ENCODE results near the gene RAB3IP. TPM values are rescaled to one million over a fixed set of nuclear protein-coding genes. Genes with fewer than 3 reads are reported as not detected.
"Not testable (repeated sequence)": the region's sequence is repeated elsewhere in the genome, so short reads cannot be mapped to it uniquely, and the experiment has no call there.

RAB3IP gene
- total RNA-seq, 2 experiments from 2014 or later = 27.0 to 27.2 TPM

DNA sequence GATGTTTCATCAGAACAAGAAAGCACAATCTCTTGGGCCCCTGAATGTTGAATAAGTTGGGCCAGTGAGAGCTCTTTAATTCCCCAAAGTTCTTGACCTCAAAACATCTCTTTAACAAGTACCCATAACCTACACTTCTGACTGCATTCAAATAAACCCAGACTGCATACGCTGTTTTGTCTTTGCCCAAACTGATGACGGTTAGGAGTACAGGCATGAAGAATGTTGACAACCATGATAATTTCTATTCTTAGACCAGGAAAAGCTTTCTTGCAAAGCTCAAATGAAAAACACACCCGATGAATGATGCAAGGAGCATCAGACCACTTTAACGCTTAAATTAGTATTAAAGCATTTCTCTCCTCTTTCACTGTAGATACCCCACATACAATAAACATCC, 11.7 kb upstream of the RAB3IP start:
- Mint-ChIP-seq H3K9me3 (no peaks in the 10 kb centered on the region), H3K27me3 (peaks cover 20% of the 10 kb centered on the region), H3K36me3 (no peaks in the 10 kb centered on the region), H3K27ac (no peak overlapping the region), H3K4me3 (no peak overlapping the region), H3K4me1 (no peaks in the 10 kb centered on the region)
- DNase-seq (no peak), ATAC-seq (ENCODE audit: low read depth) (no peak)
- POLR2A ChIA-PET = no interaction called here

DNA sequence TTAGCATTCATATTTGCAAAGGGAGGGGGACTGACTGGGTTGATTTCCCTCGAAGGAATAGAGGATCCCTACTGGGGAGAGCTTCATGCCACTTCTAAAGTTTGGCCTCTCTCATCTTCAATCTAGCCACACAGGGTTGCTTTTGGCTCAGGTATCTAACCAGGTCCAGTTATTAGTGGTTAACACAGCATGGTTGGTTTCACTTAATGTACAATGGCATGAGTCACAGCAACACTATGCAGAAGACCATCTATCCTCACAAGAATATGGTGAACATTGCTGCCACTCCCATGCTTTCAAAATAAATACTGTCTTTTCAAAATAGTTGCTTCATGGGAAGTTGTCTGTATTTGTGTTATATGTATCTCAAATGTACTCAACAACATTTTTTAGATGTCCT, 6.6 kb upstream of the RAB3IP start:
- Mint-ChIP-seq H3K4me3 (no peak overlapping the region), H3K27me3 (peaks cover 30% of the 10 kb centered on the region), H3K27ac (no peak overlapping the region), H3K36me3 (no peaks in the 10 kb centered on the region), H3K9me3 (no peaks in the 10 kb centered on the region), H3K4me1 (no peaks in the 10 kb centered on the region)
- POLR2A ChIA-PET = no interaction called here
- ATAC-seq (ENCODE audit: low read depth) (no peak), DNase-seq (no peak)

DNA sequence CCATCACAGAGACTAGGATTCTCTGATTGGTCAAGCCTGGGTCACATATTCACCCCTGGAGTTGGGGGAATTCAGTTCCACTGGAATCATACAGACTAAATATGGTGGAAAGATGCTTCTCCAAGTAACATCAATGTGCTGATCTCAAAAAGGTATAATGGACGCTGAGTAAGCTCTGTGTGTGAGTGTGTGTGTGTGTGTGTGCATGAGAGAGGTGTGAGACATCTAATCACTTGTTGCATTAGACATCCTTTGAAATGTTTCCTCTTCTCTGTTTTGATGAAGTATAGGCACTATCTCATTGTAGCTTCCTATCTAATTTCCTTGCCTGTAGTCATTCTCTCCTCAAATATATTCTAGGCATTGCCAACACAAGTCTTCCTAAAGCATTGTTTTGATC, 5.0 kb upstream of the RAB3IP start:
- H3K27ac Mint-ChIP-seq = no peak overlapping the region
- H3K4me3 Mint-ChIP-seq = no peak overlapping the region
- H3K27me3 Mint-ChIP-seq = peaks cover 34% of the 10 kb centered on the region
- no peak for ATAC-seq (ENCODE audit: low read depth)
- H3K4me1 Mint-ChIP-seq = peaks cover 6% of the 10 kb centered on the region
- DNase-seq = no peak
- POLR2A ChIA-PET = interaction anchor here (0.5 kb wide), 1 partner anchor 25 kb away, joined by 3 read pairs; no protein-coding TSS in a partner anchor
- H3K36me3 Mint-ChIP-seq = no peaks in the 10 kb centered on the region
- no peaks in the 10 kb centered on the region for H3K9me3 Mint-ChIP-seq

DNA sequence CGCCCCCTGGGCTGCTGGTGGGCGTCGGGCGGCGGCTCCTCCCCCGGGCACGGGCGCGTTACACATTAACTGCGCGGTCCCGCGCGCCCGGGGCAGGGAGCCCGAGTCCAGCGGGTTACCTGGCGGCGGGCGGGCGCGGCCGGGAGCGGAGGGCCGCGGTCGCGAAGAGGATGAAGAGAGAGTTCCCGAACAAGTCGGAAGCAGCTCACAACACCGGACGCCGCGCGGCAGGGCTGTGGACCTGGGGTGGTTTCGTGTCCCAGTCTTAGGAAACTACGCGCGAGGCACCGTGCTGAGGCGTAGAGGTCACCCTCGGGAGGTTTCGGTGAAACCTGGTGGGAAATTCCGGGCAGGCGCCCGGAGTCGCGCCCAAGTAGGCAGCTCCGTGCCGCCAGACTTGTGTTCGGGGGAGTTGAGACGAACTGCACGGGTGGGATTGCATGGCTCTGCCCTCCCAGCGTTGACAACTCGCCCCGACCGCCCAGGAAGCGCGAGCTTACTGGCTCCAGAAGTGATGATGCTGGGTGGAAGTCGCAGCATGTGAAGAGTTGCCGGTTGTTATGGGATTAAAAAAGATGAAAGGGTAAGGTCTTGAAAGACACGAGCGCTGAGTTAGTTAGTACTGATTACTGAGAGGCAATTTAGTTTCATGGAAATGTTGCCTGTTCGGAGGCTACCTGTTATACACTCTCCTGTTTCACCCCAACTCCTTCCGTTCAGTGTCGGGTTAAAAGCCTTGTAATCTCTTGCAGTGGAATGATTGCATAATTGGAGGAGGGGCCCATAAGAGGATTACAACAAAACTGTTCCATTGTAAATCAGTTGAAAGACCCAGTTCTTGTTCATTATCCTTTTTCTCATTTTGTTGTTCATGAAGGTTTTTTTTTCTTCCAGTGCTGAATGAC, 879 bp downstream of the RAB3IP start:
- ATAC-seq (ENCODE audit: low read depth) = peak; percentile 42
- Mint-ChIP-seq H3K4me3 (peak overlapping the region; percentile 81), H3K9me3 (no peaks in the 10 kb centered on the region), H3K4me1 (peaks cover 24% of the 10 kb centered on the region), H3K27ac (peak overlapping the region; percentile 65), H3K36me3 (no peaks in the 10 kb centered on the region), H3K27me3 (peaks cover 13% of the 10 kb centered on the region)
- peak; percentile 71 for DNase-seq
- POLR2A ChIA-PET = interaction anchor here (1.0 to 1.2 kb wide), 3 partner anchors 10 to 379 kb away, joined by 3 read pairs; no protein-coding TSS in a partner anchor

DNA sequence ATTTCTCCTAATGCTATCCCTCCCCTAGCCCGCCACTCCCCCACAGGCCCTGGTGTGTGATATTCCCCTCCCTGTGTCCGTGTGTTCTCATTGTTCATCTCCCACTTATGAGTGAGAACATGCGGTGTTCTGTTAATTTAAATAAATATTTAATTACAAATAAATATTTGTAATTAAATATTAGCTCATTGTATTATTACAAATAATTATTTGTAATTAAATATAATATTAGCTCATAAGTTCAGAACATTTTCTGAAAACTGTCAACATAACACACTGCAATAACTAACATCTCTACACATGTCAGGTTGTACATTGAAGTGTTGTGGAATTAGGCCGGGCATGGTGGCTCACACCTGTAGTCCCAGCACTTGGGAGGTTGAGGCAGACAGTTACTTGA, 5.4 kb downstream of the RAB3IP start:
- H3K27ac Mint-ChIP-seq = no peak overlapping the region
- POLR2A ChIA-PET = no interaction called here
- H3K4me1 Mint-ChIP-seq = peaks cover 18% of the 10 kb centered on the region

DNA sequence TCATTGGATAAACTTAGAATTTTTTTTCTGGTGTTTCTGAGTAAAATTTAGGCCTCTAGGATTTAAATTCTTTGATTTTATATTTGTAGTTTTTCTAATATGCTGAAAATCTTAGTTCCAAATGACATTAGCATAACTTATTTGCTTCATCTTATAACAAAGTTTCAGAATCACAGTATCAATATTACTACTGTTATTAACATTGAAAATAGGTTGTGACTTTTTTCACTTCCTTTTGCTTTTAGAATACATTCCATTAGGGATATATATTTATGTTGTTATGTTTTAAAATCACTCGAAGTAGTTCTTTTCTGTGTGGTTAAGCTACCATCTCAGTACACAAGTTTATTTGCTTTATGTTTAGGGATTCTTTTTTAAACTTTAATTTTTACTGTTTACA, 12.8 kb downstream of the RAB3IP start:
- H3K27ac Mint-ChIP-seq = no peak overlapping the region
- H3K4me3 Mint-ChIP-seq = no peak overlapping the region
- POLR2A ChIA-PET = no interaction called here
- ATAC-seq (ENCODE audit: low read depth) (no peak), DNase-seq (no peak)
- H3K36me3 Mint-ChIP-seq = peaks cover 15% of the 10 kb centered on the region
- no peaks in the 10 kb centered on the region for H3K27me3 Mint-ChIP-seq
- H3K9me3 Mint-ChIP-seq = peaks cover 3% of the 10 kb centered on the region
- H3K4me1 Mint-ChIP-seq = peaks cover 3% of the 10 kb centered on the region

More for the DNA sequence above, 5.4 kb downstream of the RAB3IP start:
- Mint-ChIP-seq H3K36me3 (no peaks in the 10 kb centered on the region), H3K4me3 (no peak overlapping the region), H3K27me3 (no peaks in the 10 kb centered on the region), H3K9me3 (no peaks in the 10 kb centered on the region)
- ATAC-seq (ENCODE audit: low read depth) = no peak
- DNase-seq = no peak

DNA sequence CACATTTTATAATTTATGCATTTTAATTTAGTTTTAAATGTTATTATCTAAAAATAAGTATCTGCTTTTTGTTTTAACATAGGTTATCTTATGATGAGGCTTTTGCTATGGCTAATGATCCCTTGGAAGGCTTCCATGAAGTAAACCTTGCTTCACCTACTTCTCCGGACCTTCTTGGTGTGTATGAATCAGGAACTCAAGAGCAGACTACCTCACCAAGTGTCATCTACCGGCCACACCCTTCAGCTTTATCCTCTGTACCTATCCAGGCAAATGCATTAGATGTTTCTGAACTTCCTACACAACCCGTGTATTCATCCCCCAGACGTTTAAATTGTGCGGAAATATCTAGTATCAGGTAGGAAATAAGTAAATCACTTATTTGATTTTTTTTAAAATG, 16.6 kb downstream of the RAB3IP start:
- no peak overlapping the region for H3K27ac Mint-ChIP-seq
- DNase-seq (no peak), ATAC-seq (ENCODE audit: low read depth) (no peak)
- no peak overlapping the region for H3K4me3 Mint-ChIP-seq
- no peaks in the 10 kb centered on the region for H3K27me3 Mint-ChIP-seq
- POLR2A ChIA-PET = no interaction called here
- H3K9me3 Mint-ChIP-seq = peaks cover 7% of the 10 kb centered on the region
- H3K36me3 Mint-ChIP-seq = peaks cover 38% of the 10 kb centered on the region
- peaks cover 7% of the 10 kb centered on the region for H3K4me1 Mint-ChIP-seq

DNA sequence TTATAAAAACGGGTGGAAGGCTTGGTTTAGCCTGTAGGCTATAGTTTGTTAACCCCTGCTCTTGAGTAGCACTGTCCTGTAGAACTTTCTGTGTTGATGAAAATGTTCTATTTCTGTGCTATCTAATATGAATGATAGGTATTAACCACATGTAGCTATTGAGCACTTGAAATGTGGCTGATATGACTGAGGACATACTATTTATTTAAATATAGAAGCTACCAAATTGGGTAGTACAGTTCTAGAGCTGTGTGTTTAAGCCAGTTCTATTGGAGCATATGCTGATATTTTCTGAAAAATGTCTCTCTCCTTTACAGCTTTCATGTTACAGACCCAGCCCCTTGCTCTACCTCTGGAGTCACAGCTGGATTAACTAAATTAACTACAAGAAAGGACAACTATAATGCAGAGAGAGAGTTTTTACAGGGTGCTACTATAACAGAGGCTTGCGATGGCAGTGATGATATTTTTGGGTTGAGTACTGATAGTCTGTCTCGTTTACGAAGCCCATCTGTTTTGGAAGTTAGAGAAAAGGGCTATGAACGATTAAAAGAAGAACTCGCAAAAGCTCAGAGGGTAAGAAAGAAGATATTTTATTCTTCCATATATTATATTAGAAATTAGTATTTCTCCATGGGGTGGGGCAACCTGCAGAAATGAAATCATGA, 17.6 kb downstream of the RAB3IP start:
- Mint-ChIP-seq H3K27me3 (no peaks in the 10 kb centered on the region), H3K27ac (no peak overlapping the region), H3K36me3 (peaks cover 43% of the 10 kb centered on the region), H3K4me1 (peaks cover 7% of the 10 kb centered on the region), H3K4me3 (no peak overlapping the region), H3K9me3 (peaks cover 15% of the 10 kb centered on the region)
- DNase-seq = no peak
- POLR2A ChIA-PET = no interaction called here
- no peak for ATAC-seq (ENCODE audit: low read depth)

DNA sequence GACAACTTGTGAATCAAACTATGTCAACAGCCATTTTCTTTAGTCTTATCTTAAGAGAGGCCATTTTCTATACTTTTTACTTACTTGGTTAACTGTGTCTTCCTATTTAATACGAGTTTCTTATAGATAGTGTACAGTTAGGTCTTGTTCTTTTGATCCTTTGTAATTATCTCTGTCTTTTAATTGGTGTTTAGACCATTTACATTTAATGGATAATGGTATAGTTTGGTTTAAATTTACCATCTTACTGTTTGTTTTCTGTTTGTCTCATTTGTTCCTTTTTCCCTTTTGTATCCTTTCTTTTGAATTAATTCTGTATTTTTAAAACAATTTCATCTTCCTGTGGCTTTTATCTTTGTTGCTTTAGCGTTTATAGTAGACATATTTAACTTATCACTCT, 19.4 kb downstream of the RAB3IP start:
- ATAC-seq (ENCODE audit: low read depth) = no peak
- Mint-ChIP-seq H3K27me3 (no peaks in the 10 kb centered on the region), H3K9me3 (peaks cover 15% of the 10 kb centered on the region), H3K36me3 (peaks cover 53% of the 10 kb centered on the region), H3K4me3 (no peak overlapping the region), H3K4me1 (peaks cover 7% of the 10 kb centered on the region), H3K27ac (no peak overlapping the region)
- no peak for DNase-seq
- POLR2A ChIA-PET = interaction anchor here (0.6 kb wide), 1 partner anchor 24 kb away, joined by 3 read pairs; no protein-coding TSS in a partner anchor

DNA sequence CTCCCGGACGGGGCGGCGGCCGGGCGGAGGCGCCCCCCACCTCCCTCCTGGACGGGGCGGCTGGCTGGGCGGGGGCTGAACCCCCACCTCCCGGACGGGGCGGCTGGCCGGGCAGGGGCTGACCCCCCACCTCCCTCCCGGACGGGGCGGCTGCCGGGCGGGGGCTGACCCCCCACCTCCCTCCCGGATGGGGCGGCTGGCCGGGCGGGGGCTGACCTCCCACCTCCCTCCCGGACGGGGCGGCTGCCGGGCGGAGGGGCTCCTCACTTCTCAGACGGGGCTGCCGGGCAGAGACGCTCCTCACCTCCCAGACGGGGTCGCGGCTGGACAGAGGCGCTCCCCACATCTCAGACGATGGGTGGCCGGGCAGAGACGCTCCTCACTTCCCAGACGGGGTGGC, 20.9 kb downstream of the RAB3IP start:
- ATAC-seq (ENCODE audit: low read depth); DNase-seq; POLR2A ChIA-PET; H3K27ac Mint-ChIP-seq; H3K4me3 Mint-ChIP-seq; H3K27me3 Mint-ChIP-seq; H3K4me1 Mint-ChIP-seq: not testable (repeated sequence)
- peaks cover 63% of the 10 kb centered on the region for H3K36me3 Mint-ChIP-seq
- H3K9me3 Mint-ChIP-seq = peaks cover 15% of the 10 kb centered on the region

DNA sequence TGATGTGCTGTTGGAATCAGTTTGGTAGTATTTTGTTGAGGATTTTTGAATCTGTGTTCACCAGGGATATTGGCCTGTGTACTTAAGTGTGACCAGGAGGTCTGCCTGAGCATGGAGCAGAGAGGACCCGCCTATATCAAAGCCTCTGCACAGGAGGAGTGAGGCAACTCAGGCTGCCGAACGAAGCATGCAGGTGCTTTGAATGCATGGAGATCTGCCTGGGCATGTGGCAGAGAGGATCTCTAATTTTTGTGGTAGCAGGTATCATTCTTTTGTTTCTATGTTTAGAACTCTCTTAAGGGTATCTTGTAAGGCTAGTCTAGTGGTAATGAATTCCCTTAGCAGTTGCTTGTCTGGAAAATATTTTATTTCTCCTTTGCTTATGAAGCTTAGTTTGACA, 26.9 kb downstream of the RAB3IP start:
- H3K36me3 Mint-ChIP-seq = peaks cover 77% of the 10 kb centered on the region
- ATAC-seq (ENCODE audit: low read depth) (no peak), DNase-seq (no peak)
- H3K27me3 Mint-ChIP-seq = no peaks in the 10 kb centered on the region
- no peak overlapping the region for H3K4me3 Mint-ChIP-seq
- H3K4me1 Mint-ChIP-seq = no peaks in the 10 kb centered on the region
- POLR2A ChIA-PET = no interaction called here
- H3K9me3 Mint-ChIP-seq = peaks cover 21% of the 10 kb centered on the region
- no peak overlapping the region for H3K27ac Mint-ChIP-seq

DNA sequence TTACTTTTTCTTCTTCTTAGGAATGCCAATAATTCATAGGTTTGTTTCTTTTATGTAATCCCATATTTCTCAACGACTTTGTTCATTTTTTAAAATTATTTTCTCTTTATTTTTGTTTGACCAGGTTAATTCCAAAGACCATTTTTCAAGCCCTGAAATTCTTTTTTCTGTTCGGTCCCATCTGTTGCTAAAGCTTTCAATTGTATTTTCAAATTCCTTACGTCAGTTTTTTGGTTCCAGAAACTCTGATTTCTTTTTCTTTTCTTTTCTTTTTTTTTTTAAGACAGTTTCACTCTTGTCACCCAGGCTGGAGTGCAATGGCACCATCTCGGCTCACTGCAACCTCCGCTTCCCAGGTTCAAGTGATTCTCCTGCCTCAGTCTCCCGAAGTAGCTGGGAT, 27.6 kb downstream of the RAB3IP start:
- H3K27me3 Mint-ChIP-seq = no peaks in the 10 kb centered on the region
- DNase-seq = no peak
- H3K27ac Mint-ChIP-seq = no peak overlapping the region
- no peak overlapping the region for H3K4me3 Mint-ChIP-seq
- ATAC-seq (ENCODE audit: low read depth) = no peak
- peaks cover 74% of the 10 kb centered on the region for H3K36me3 Mint-ChIP-seq
- H3K4me1 Mint-ChIP-seq = no peaks in the 10 kb centered on the region
- POLR2A ChIA-PET = no interaction called here
- H3K9me3 Mint-ChIP-seq = peaks cover 16% of the 10 kb centered on the region

DNA sequence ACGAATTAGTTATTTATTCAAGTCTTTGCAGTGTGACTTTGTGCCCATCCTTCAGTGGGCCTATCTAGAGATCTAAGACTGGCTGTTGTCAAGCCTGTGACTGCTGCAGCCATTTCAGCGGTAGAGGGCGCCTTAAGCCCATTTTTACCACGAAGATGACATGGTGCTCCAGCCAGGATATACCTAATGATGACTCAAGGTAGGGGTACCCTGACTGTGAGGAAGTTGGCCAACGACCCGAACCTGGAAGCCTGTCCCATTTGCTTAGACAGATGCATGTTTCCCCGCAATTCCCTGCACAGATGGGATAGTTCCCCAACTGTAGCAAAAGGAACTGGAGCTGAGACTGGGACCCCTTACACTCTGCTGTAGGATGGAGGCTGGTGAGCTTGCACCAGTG, 41.3 kb downstream of the RAB3IP start:
- POLR2A ChIA-PET = no interaction called here
- ATAC-seq (ENCODE audit: low read depth) (no peak), DNase-seq (no peak)
- H3K4me3 Mint-ChIP-seq = no peak overlapping the region
- peaks cover 8% of the 10 kb centered on the region for H3K9me3 Mint-ChIP-seq
- no peaks in the 10 kb centered on the region for H3K4me1 Mint-ChIP-seq
- no peaks in the 10 kb centered on the region for H3K27me3 Mint-ChIP-seq
- peaks cover 26% of the 10 kb centered on the region for H3K36me3 Mint-ChIP-seq
- no peak overlapping the region for H3K27ac Mint-ChIP-seq

DNA sequence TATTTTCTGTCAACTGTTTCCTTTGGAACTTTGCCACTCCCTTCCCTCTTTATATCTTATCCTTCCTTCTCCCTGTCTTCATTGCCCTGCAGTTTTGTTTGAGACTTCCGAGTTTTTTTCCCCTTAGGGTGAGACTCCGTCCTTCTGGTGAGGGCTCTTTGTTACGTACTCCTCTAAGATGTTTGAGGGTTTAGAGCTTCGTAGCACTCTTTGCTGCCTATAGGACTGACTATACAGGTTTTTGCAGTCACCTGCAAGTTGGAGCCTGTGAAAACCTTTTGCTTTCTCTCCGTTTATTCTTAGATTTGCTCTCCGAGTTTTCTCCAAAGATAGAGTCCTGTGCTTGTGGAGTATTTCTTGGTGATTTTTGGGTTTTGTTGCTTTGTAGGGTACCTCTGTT, 44.7 kb downstream of the RAB3IP start:
- Mint-ChIP-seq H3K27me3 (no peaks in the 10 kb centered on the region), H3K36me3 (peaks cover 39% of the 10 kb centered on the region), H3K4me3 (no peak overlapping the region), H3K27ac (no peak overlapping the region), H3K4me1 (no peaks in the 10 kb centered on the region), H3K9me3 (peaks cover 8% of the 10 kb centered on the region)
- DNase-seq (no peak), ATAC-seq (ENCODE audit: low read depth) (no peak)
- POLR2A ChIA-PET = no interaction called here
